Vagina (tissue), 2 donors: Measurements from ENCODE around the gene ADAMTS12.

ENCODE experiments used
- POLR2A ChIP-seq, 2 donors: fragments of 450-650 bp; IDR thresholded peaks; one replicate each; pipeline ENCODE4 v1.6.1; 2017; ENCODE audit warnings: antibody characterized with exemption in 2 of 2, mild to moderate bottlenecking in 2 of 2, moderate library complexity in 2 of 2
- TF ChIP-seq, protein P1 (sequence below), 3 experiments: fragments of 450-650 bp in 2 of 3; fragments of 200-600 bp in 1 of 3; sonication (generic) in 1 of 3; IDR thresholded peaks; one replicate each; pipeline ENCODE4 v1.5.1; 2017 to 2019; ENCODE audit warnings: antibody characterized with exemption in 3 of 3, mild to moderate bottlenecking in 2 of 3, moderate library complexity in 2 of 3

DNA sequence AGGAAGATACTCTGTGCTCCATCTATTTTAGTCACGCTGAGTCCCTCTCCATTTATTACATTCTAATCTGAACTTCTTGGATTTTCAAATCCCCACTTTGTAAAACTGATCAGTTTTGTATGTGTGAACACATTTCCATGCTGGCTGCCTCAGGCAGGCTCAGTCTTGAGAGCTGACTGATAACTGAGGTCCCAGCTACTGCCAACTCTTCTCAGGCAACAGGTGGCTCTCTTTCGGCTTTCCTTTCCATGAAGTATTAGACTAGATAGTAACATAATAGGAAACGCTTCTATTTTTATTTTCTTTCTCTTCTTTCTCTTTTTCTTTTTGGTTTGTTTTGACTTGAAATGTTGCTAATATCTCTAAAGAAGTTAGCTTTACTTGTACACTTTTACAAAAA is 312.6 kb downstream of the ADAMTS12 start:
- TF ChIP-seq, protein P1, sequence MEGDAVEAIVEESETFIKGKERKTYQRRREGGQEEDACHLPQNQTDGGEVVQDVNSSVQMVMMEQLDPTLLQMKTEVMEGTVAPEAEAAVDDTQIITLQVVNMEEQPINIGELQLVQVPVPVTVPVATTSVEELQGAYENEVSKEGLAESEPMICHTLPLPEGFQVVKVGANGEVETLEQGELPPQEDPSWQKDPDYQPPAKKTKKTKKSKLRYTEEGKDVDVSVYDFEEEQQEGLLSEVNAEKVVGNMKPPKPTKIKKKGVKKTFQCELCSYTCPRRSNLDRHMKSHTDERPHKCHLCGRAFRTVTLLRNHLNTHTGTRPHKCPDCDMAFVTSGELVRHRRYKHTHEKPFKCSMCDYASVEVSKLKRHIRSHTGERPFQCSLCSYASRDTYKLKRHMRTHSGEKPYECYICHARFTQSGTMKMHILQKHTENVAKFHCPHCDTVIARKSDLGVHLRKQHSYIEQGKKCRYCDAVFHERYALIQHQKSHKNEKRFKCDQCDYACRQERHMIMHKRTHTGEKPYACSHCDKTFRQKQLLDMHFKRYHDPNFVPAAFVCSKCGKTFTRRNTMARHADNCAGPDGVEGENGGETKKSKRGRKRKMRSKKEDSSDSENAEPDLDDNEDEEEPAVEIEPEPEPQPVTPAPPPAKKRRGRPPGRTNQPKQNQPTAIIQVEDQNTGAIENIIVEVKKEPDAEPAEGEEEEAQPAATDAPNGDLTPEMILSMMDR (IDR thresholded peaks at IDR 0.05), result no peak
- no peak for TF ChIP-seq POLR2A (IDR thresholded peaks at IDR 0.05)
